ENCODE measurements around the gene TESK2.

DNA sequence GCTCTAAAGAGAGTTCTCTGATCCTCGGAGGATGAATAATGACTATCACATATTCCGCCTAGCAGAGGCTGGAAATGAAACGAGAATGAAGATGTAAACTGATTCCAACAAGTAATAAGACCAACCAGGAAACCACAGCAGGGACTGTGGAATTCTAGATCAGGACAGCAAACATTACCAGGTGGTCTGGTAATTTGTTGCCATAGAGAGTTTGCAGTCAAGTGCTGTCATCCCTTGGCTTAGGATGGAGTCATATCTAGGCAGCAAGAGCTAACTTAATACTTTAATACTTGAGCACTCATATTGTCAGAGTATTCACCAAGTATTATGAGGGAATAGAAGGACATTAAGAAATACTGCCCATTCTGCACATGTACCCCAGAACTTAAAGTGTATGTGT, 105.7 kb downstream of the TESK2 start:
- TF ChIP-seq, protein P1, sequence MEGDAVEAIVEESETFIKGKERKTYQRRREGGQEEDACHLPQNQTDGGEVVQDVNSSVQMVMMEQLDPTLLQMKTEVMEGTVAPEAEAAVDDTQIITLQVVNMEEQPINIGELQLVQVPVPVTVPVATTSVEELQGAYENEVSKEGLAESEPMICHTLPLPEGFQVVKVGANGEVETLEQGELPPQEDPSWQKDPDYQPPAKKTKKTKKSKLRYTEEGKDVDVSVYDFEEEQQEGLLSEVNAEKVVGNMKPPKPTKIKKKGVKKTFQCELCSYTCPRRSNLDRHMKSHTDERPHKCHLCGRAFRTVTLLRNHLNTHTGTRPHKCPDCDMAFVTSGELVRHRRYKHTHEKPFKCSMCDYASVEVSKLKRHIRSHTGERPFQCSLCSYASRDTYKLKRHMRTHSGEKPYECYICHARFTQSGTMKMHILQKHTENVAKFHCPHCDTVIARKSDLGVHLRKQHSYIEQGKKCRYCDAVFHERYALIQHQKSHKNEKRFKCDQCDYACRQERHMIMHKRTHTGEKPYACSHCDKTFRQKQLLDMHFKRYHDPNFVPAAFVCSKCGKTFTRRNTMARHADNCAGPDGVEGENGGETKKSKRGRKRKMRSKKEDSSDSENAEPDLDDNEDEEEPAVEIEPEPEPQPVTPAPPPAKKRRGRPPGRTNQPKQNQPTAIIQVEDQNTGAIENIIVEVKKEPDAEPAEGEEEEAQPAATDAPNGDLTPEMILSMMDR (conservative IDR thresholded peaks at IDR 0.05; ENCODE audit: low read length): no peak
- TF ChIP-seq EZH2phosphoT487 (IDR thresholded peaks at IDR 0.05; ENCODE audit: borderline replicate concordance): no peak
